Neural crest cell (in vitro differentiated cells): ENCODE measurements around the gene RPLP1. TPM values are rescaled to one million over a fixed set of nuclear protein-coding genes. Genes with fewer than 3 reads are reported as not detected.

Source experiments
- DNase-seq: peaks from one replicate; pipeline ENCODE4 v3.0.0; 2021; ENCODE audit warnings: low read depth, mixed read lengths, low spot score
- H3K27ac Mint-ChIP-seq: one replicate; pipeline ENCODE4 v1.8.0; 2021; ENCODE audit warnings: mild to moderate bottlenecking, mixed read lengths; ENCODE audit not compliant: unreplicated experiment
- H3K27me3 Mint-ChIP-seq: 2 replicates; pipeline ENCODE4 v1.8.0; 2021; ENCODE audit warnings: low read depth, mild to moderate bottlenecking, mixed read lengths
- H3K36me3 Mint-ChIP-seq: 2 replicates; pipeline ENCODE4 v1.8.0; 2021; ENCODE audit warnings: low read depth, mild to moderate bottlenecking, mixed read lengths
- H3K4me1 Mint-ChIP-seq: 2 replicates; pipeline ENCODE4 v1.8.0; 2021; ENCODE audit warnings: mixed read lengths
- H3K4me3 Mint-ChIP-seq: one replicate; pipeline ENCODE4 v1.8.0; 2021; ENCODE audit warnings: mild to moderate bottlenecking, mixed read lengths
- H3K9me3 Mint-ChIP-seq: 2 replicates; pipeline ENCODE4 v1.8.0; 2021; ENCODE audit warnings: mixed read lengths
- CTCF ChIP-seq: fragments of 200-600 bp; sonication (generic); conservative IDR thresholded peaks from 2 replicates; pipeline ENCODE4 v1.5.0; 2021; ENCODE audit warnings: antibody characterized with exemption, mild to moderate bottlenecking
- total RNA-seq: library from RNA; stranded (reverse); gene quantifications from 2 replicates; pipeline ENCODE4 v1.2.1, GENCODE V29; 2021

The RPLP1 gene
- total RNA-seq, 1 donor from 2014 or later: 1,595 TPM

DNA sequence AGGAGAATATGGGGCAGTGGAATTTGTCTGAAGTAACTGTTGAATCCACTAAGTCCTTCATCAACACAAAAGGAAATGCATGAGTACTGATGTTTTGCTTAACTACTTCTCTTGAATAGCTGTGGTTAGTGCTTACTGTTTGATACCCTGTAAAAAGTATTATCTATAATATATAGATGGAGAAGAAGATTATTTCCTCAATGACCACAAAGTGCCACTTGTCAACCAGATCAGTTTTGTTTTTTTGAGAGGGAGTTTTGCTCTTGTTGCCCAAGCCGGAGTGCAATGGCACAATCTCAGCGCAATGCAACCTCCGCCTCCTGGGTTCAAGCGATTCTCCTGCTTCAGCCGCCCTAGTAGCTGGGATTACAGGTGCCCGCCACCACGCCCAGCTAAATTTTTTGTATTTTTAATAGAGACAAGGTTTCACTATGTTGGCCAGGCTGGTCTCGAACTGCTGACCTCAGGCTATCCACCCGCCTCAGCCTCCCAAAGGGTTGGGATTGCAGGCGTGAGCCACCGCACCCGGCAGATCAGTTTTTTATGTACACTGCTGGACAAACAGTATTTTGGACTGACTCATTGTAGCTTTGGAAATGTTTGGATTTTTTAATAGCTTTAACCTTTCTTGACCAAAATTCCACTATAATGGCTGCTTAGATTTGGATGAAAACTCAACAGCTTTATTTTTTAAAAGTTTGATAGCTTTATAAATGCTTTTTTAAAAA, 1.5 kb upstream of the RPLP1 start:
- no peak overlapping the region for H3K27ac Mint-ChIP-seq
- H3K9me3 Mint-ChIP-seq: no peaks in the 10 kb centered on the region
- no peak for DNase-seq
- no peak for TF ChIP-seq CTCF
- H3K36me3 Mint-ChIP-seq: peaks cover 31% of the 10 kb centered on the region
- peak overlapping the region; percentile 97 for H3K4me3 Mint-ChIP-seq
- peaks cover 38% of the 10 kb centered on the region for H3K4me1 Mint-ChIP-seq
- H3K27me3 Mint-ChIP-seq: peaks cover 2% of the 10 kb centered on the region

DNA sequence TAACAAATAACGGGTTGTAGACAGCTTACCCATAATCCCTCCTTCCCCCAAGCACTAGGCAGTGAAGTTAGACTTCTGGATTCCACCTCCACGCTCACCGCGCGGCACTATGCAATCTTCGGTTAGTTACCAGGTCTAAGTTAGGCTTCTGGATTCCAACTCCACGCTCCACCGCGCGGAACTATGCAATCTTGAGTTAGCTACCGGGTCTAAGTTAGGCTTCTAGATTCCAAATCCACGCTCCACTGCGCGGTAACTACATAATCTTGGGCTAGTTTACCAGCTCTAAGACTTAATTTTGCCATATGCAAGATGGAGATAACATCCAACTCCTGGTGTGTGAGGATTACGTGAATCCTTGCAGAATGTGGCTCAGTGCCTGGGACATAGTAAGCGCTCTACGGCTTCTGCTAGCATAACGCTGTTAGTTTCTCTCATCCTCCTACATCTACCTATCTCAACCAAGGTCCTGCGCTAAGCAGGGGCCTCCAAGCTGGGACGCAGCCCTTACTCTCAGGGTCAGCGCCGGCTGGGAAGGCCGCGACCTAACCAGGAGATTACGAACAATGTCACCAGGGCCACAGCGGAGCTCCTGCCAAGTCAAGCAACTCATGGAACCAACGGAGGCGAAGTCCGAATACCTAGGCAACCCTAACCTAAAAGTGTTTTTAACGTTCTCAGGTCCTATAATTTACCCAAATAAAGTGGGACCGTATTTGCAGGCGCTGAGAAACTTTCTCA, 497 bp upstream of the RPLP1 start:
- Mint-ChIP-seq H3K27me3 (peaks cover 2% of the 10 kb centered on the region), H3K9me3 (no peaks in the 10 kb centered on the region), H3K4me1 (peaks cover 40% of the 10 kb centered on the region), H3K36me3 (peaks cover 30% of the 10 kb centered on the region), H3K27ac (peak overlapping the region; percentile 76), H3K4me3 (peak overlapping the region; percentile 97)
- TF ChIP-seq CTCF: no peak
- no peak for DNase-seq

DNA sequence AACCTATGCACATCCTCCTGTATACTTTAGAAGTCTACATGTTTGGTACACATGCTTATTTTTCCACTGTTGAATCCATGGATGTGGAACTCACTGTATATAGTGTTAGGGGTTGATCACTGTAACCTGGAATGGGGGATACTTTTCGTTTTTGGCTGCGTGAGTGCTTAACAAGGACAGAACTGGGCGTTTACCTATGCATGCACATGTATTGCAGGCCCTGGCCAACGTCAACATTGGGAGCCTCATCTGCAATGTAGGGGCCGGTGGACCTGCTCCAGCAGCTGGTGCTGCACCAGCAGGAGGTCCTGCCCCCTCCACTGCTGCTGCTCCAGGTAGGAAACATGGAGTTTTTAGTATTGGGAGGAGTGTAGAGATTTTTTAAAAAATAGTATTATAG, 2.3 kb downstream of the RPLP1 start:
- Mint-ChIP-seq H3K4me3 (peak overlapping the region; percentile 97), H3K27me3 (peaks cover 2% of the 10 kb centered on the region), H3K27ac (no peak overlapping the region), H3K4me1 (peaks cover 40% of the 10 kb centered on the region), H3K9me3 (no peaks in the 10 kb centered on the region), H3K36me3 (peaks cover 32% of the 10 kb centered on the region)
- DNase-seq: no peak
- TF ChIP-seq CTCF: no peak

GRCh38 chr15:69456208-69457166, 3.9 kb downstream of the RPLP1 start:
- H3K4me3 Mint-ChIP-seq: peak overlapping the region; percentile 66
- no peak overlapping the region for H3K27ac Mint-ChIP-seq
- no peak for DNase-seq
- peaks cover 32% of the 10 kb centered on the region for H3K36me3 Mint-ChIP-seq
- peaks cover 39% of the 10 kb centered on the region for H3K4me1 Mint-ChIP-seq
- no peak for TF ChIP-seq CTCF
- H3K9me3 Mint-ChIP-seq: no peaks in the 10 kb centered on the region
- peaks cover 2% of the 10 kb centered on the region for H3K27me3 Mint-ChIP-seq
